MM.1S (cell line): Measurements from ENCODE around the gene FGGY.

ENCODE experiments used
- DNase-seq: peaks from one replicate; pipeline ENCODE4 v3.0.0-alpha.2; 2015
- H2AFZ ChIP-seq: fragments of 300-600 bp; sonication (generic); 2 replicates; pipeline ENCODE4 v1.6.0; 2016; ENCODE audit warnings: antibody characterized with exemption, low read length
- H3F3A ChIP-seq: fragments of 300-600 bp; sonication (generic); 2 replicates; pipeline ENCODE4 v1.6.1; 2016; ENCODE audit warnings: mild to moderate bottlenecking, antibody characterized with exemption, low read length, moderate library complexity, mixed read lengths; ENCODE audit not compliant: insufficient read depth
- H3K27ac ChIP-seq: fragments of 300-600 bp; sonication (generic); 2 replicates; pipeline ENCODE4 v1.5.1; 2016; ENCODE audit warnings: mild to moderate bottlenecking, low read length
- H3K27me3 ChIP-seq: fragments of 300-600 bp; sonication (generic); replicated peaks from 2 replicates; pipeline ENCODE4 v1.6.0; 2016; ENCODE audit warnings: low read length; ENCODE audit not compliant: insufficient read depth
- H3K36me3 ChIP-seq: fragments of 300-600 bp; sonication (generic); replicated peaks from 2 replicates; pipeline ENCODE4 v1.6.1; 2016; ENCODE audit warnings: mild to moderate bottlenecking, low read length, mixed read lengths; ENCODE audit not compliant: insufficient read depth
- H3K4me1 ChIP-seq: fragments of 300-600 bp; sonication (generic); 2 replicates; pipeline ENCODE4 v1.6.1; 2016; ENCODE audit warnings: low read length, mixed read lengths
- H3K4me2 ChIP-seq: fragments of 300-600 bp; sonication (generic); 2 replicates; pipeline ENCODE4 v1.6.0; 2016; ENCODE audit warnings: low read depth, low read length
- H3K4me3 ChIP-seq: fragments of 300-600 bp; sonication (generic); 2 replicates; pipeline ENCODE4 v1.5.1; 2016; ENCODE audit warnings: low read length, mixed read lengths
- H3K79me2 ChIP-seq: fragments of 300-600 bp; sonication (generic); 2 replicates; pipeline ENCODE4 v1.6.1; 2016; ENCODE audit warnings: mixed run types, low read length, mixed read lengths
- H3K9ac ChIP-seq: fragments of 300-600 bp; sonication (generic); 2 replicates; pipeline ENCODE4 v1.6.1; 2016; ENCODE audit warnings: low read length, mixed read lengths
- H3K9me2 ChIP-seq: fragments of 300-600 bp; sonication (generic); replicated peaks from 2 replicates; pipeline ENCODE4 v1.6.1; 2016; ENCODE audit warnings: mild to moderate bottlenecking, low read length, mixed read lengths; ENCODE audit not compliant: insufficient read depth
- H3K9me3 ChIP-seq: fragments of 300-600 bp; sonication (generic); replicated peaks from 2 replicates; pipeline ENCODE4 v1.6.1; 2016; ENCODE audit warnings: mild to moderate bottlenecking, low read length, mixed read lengths; ENCODE audit not compliant: insufficient read depth
- H4K20me1 ChIP-seq: fragments of 300-600 bp; sonication (generic); 2 replicates; pipeline ENCODE4 v1.6.1; 2016; ENCODE audit warnings: mild to moderate bottlenecking, low read length, moderate library complexity, mixed read lengths; ENCODE audit not compliant: insufficient read depth
- CTCF ChIP-seq: fragments of 300-600 bp; sonication (generic); IDR thresholded peaks from 2 replicates; pipeline ENCODE4 v1.5.1; 2016; ENCODE audit warnings: antibody characterized with exemption, low read length, mixed read lengths
- EZH2 ChIP-seq: fragments of 300-600 bp; sonication (generic); optimal IDR thresholded peaks from 2 replicates; pipeline ENCODE3; 2017; ENCODE audit warnings: low read depth, mild to moderate bottlenecking, antibody characterized with exemption, low read length, mixed read lengths
- EZH2phosphoT487 ChIP-seq: fragments of 300-600 bp; sonication (generic); IDR thresholded peaks from 2 replicates; pipeline ENCODE4 v1.6.1; 2018; ENCODE audit warnings: antibody characterized with exemption, low read length

Gene FGGY

GRCh38 chr1:59617434-59617833 is 320.5 kb downstream of the FGGY start:
- TF ChIP-seq EZH2phosphoT487: no peak
- TF ChIP-seq CTCF: no peak
- TF ChIP-seq EZH2: no peak
- H2AFZ ChIP-seq: no peak overlapping the region
- H3K27me3 ChIP-seq: no peaks in the 10 kb centered on the region
- H3K27ac ChIP-seq: no peak overlapping the region
- H3K4me2 ChIP-seq: no peak overlapping the region
- H3K36me3 ChIP-seq: no peaks in the 10 kb centered on the region
- H3K4me1 ChIP-seq: no peaks in the 10 kb centered on the region
- H4K20me1 ChIP-seq: no peaks in the 10 kb centered on the region
- H3K9me3 ChIP-seq: no peaks in the 10 kb centered on the region
- H3K4me3 ChIP-seq: no peak overlapping the region
- DNase-seq: no peak
- no peaks in the 10 kb centered on the region for H3K79me2 ChIP-seq
- H3K9me2 ChIP-seq: no peaks in the 10 kb centered on the region
- H3K9ac ChIP-seq: no peak overlapping the region
- H3F3A ChIP-seq: no peaks in the 10 kb centered on the region

- Histone ChIP-seq H3K4me3 (no peak overlapping the region), H3F3A (no peaks in the 10 kb centered on the region), H3K9me3 (no peaks in the 10 kb centered on the region), H3K4me1 (no peaks in the 10 kb centered on the region), H3K4me2 (no peak overlapping the region), H3K27me3 (no peaks in the 10 kb centered on the region), H3K36me3 (no peaks in the 10 kb centered on the region), H3K79me2 (no peaks in the 10 kb centered on the region), H2AFZ (no peak overlapping the region), H3K9me2 (no peaks in the 10 kb centered on the region), H3K9ac (no peak overlapping the region), H4K20me1 (no peaks in the 10 kb centered on the region), H3K27ac (no peak overlapping the region)
- no peak for TF ChIP-seq EZH2phosphoT487
- no peak for TF ChIP-seq CTCF
- TF ChIP-seq EZH2: no peak
- DNase-seq: no peak
Measured at GRCh38 chr1:59619557-59619956, 322.7 kb downstream of the FGGY start.

GRCh38 chr1:59625384-59625783 is 328.5 kb downstream of the FGGY start:
- TF ChIP-seq EZH2 (no peak), EZH2phosphoT487 (no peak), CTCF (no peak)
- H3F3A ChIP-seq: no peaks in the 10 kb centered on the region
- H3K27ac ChIP-seq: no peak overlapping the region
- H3K27me3 ChIP-seq: no peaks in the 10 kb centered on the region
- H3K4me2 ChIP-seq: no peak overlapping the region
- H3K9me3 ChIP-seq: no peaks in the 10 kb centered on the region
- no peaks in the 10 kb centered on the region for H3K4me1 ChIP-seq
- no peak overlapping the region for H3K9ac ChIP-seq
- no peak overlapping the region for H3K4me3 ChIP-seq
- H2AFZ ChIP-seq: no peak overlapping the region
- no peaks in the 10 kb centered on the region for H3K36me3 ChIP-seq
- no peak for DNase-seq
- no peaks in the 10 kb centered on the region for H4K20me1 ChIP-seq
- no peaks in the 10 kb centered on the region for H3K79me2 ChIP-seq
- no peaks in the 10 kb centered on the region for H3K9me2 ChIP-seq
